ENCODE data around the gene PPP2R5A.
"Not testable (repeated sequence)": the region's sequence is repeated elsewhere in the genome, so short reads cannot be mapped to it uniquely, and the experiment has no call there.

Gene PPP2R5A

GRCh38 chr1:212386029-212386428, 100.8 kb downstream of the PPP2R5A start (continued):
- no peak for TF ChIP-seq ZNF837 (tag by site-specific recombination; IDR thresholded peaks at IDR 0.05)
- no peak for TF ChIP-seq ZNF155 (tag by site-specific recombination; IDR thresholded peaks at IDR 0.05)
- no peak for TF ChIP-seq ZFP37 (tag by site-specific recombination; IDR thresholded peaks at IDR 0.05)

- Histone ChIP-seq H3K4me1 (ENCODE audit: control insufficient read depth, insufficient read depth, low read length) (no peaks in the 10 kb centered on the region), H3K9me3 (ENCODE audit: control insufficient read depth, insufficient read depth, low read depth, low read length) (no peaks in the 10 kb centered on the region), H3K27ac (ENCODE audit: extremely low read depth, low read depth, low read length) (no peak overlapping the region), H3K4me3 (ENCODE audit: low read depth, low read length) (no peak overlapping the region), H3K36me3 (ENCODE audit: control insufficient read depth in 2 of 2, insufficient read depth in 1 of 2, low read length in 2 of 2) (peaks cover 5 to 32% of the 10 kb centered on the region in 2 experiments; a peak in 2 of 3 replicates)
- CTCF ChIA-PET = interaction anchor here (0.5 kb wide), 1 partner anchor 68 kb away, joined by 4 read pairs; no protein-coding TSS in a partner anchor
- TF ChIP-seq ZNF26 (tag by site-specific recombination; IDR thresholded peaks at IDR 0.05) (peak; percentile 93), ZNF341 (tag by site-specific recombination; IDR thresholded peaks at IDR 0.05; ENCODE audit: low read depth) (no peak), ZNF776 (tag by site-specific recombination; IDR thresholded peaks at IDR 0.05; ENCODE audit: borderline replicate concordance) (no peak)
- POLR2A ChIA-PET = no interaction called here
These were observed 103.9 kb downstream of the PPP2R5A start for GRCh38 chr1:212388985-212389716.

- CTCF ChIA-PET; H3K4me1 ChIP-seq (ENCODE audit: control insufficient read depth, insufficient read depth, low read length); POLR2A ChIA-PET; H3K4me3 ChIP-seq (ENCODE audit: low read depth, low read length); H3K9me3 ChIP-seq (ENCODE audit: control insufficient read depth, insufficient read depth, low read depth, low read length); H3K27ac ChIP-seq (ENCODE audit: extremely low read depth, low read depth, low read length): not testable (repeated sequence)
- TF ChIP-seq SCRT2 (tag by site-specific recombination; IDR thresholded peaks at IDR 0.05) (peak; percentile 56), ZNF146 (tag by site-specific recombination; IDR thresholded peaks at IDR 0.05) (peak; percentile 83), SCRT1 (tag by site-specific recombination; IDR thresholded peaks at IDR 0.05; ENCODE audit: borderline replicate concordance) (0 out of 2 replicates have a peak, but pooled peaks have one; percentile 56)
- H3K36me3 ChIP-seq (ENCODE audit: control insufficient read depth in 2 of 2, insufficient read depth in 1 of 2, low read length in 2 of 2) = peaks cover 0 to 16% of the 10 kb centered on the region in 2 experiments; a peak in 1 of 3 replicates
These were observed 110.6 kb downstream of the PPP2R5A start for GRCh38 chr1:212395678-212396437.

- ChIA-PET CTCF (interaction anchor here (1.5 kb wide), 1 partner anchor 59 kb away, joined by 4 read pairs; no protein-coding TSS in a partner anchor), POLR2A (no interaction called here)
- TF ChIP-seq ZNF184 (tag by site-specific recombination; IDR thresholded peaks at IDR 0.05) (no peak), ZNF518A (tag by site-specific recombination; conservative IDR thresholded peaks at IDR 0.05; ENCODE audit: low read depth) (no peak), ZNF211 (tag by site-specific recombination; IDR thresholded peaks at IDR 0.05; ENCODE audit: low read depth) (no peak), SETDB1 (IDR thresholded peaks at IDR 0.05; ENCODE audit: insufficient read length, low read length) (peak; percentile 77), ZNF114 (tag by site-specific recombination; IDR thresholded peaks at IDR 0.05) (no peak), ZNF624 (tag by site-specific recombination; IDR thresholded peaks at IDR 0.05) (no peak), ZNF558 (tag by site-specific recombination; IDR thresholded peaks at IDR 0.05) (peak; percentile 61; the same call in 1 of the 2 replicates), ZNF362 (tag by site-specific recombination; IDR thresholded peaks at IDR 0.05) (0 out of 2 replicates have a peak, but pooled peaks have one; percentile 20), ZNF529 (tag by site-specific recombination; IDR thresholded peaks at IDR 0.05; ENCODE audit: insufficient replicate concordance) (peak; percentile 24)
- Histone ChIP-seq H3K36me3 (ENCODE audit: control insufficient read depth in 2 of 2, insufficient read depth in 1 of 2, low read length in 2 of 2) (peaks cover 0 to 16% of the 10 kb centered on the region in 2 experiments; a peak in 2 of 3 replicates), H3K4me3 (ENCODE audit: low read depth, low read length) (no peak overlapping the region), H3K4me1 (ENCODE audit: control insufficient read depth, insufficient read depth, low read length) (no peaks in the 10 kb centered on the region), H3K9me3 (ENCODE audit: control insufficient read depth, insufficient read depth, low read depth, low read length) (no peaks in the 10 kb centered on the region), H3K27ac (ENCODE audit: extremely low read depth, low read depth, low read length) (no peak overlapping the region)
These were observed 111.4 kb downstream of the PPP2R5A start for GRCh38 chr1:212396638-212397037.

All from HEK293 (cell line).